MCF 10A (cell line): Measurements from ENCODE around the gene LRCH3. TPM values are rescaled to one million over a fixed set of nuclear protein-coding genes. Genes with fewer than 3 reads are reported as not detected.
A peak's percentile ranks its signal among the peaks of the same experiment; 100 is the strongest.

ENCODE experiments used
- BruUV-seq: library from RNA; stranded (reverse); fragments of 400-500 nt; replicated peaks from 2 replicates; lab custom pipeline; 2021; lab: Mats Ljungman, UMichigan
- CTCF ChIA-PET: fragments of 300-600 bp; sonication (Branson Sonifier 250); formaldehyde crosslinking; extraction: SDS; loops from one replicate; lab custom pipeline; 2021; ENCODE audit warnings: antibody characterized with exemption, inconsistent platforms; lab: Yijun Ruan, JAX
- POLR2A ChIA-PET: fragments of 300-600, 350-650 bp; sonication (Branson Sonifier 250); formaldehyde crosslinking; extraction: SDS; loops from one replicate; lab custom pipeline; 2020; ENCODE audit warnings: antibody characterized with exemption, inconsistent platforms; lab: Yijun Ruan, JAX
- DNase-seq: peaks from one replicate; pipeline ENCODE4 v3.0.0-alpha.2; 2018; ENCODE audit not compliant: unreplicated experiment
- H3K27ac Mint-ChIP-seq: one replicate; pipeline ENCODE4 v1.8.0; 2022; ENCODE audit warnings: mild to moderate bottlenecking, low read depth, mixed read lengths; ENCODE audit not compliant: unreplicated experiment
- H3K27me3 Mint-ChIP-seq: one replicate; pipeline ENCODE4 v1.8.0; 2022; ENCODE audit warnings: mixed read lengths; ENCODE audit not compliant: insufficient read depth, unreplicated experiment
- H3K36me3 Mint-ChIP-seq: one replicate; pipeline ENCODE4 v1.8.0; 2022; ENCODE audit warnings: mild to moderate bottlenecking, moderate library complexity, mixed read lengths; ENCODE audit not compliant: insufficient read depth, unreplicated experiment
- H3K4me1 Mint-ChIP-seq: one replicate; pipeline ENCODE4 v1.8.0; 2022; ENCODE audit warnings: mixed read lengths; ENCODE audit not compliant: insufficient read depth, unreplicated experiment
- H3K4me3 Mint-ChIP-seq: one replicate; pipeline ENCODE4 v1.8.0; 2022; ENCODE audit warnings: mild to moderate bottlenecking, moderate library complexity, mixed read lengths; ENCODE audit not compliant: unreplicated experiment
- H3K9me3 Mint-ChIP-seq: one replicate; pipeline ENCODE4 v1.8.0; 2022; ENCODE audit warnings: mixed read lengths; ENCODE audit not compliant: unreplicated experiment
- intact Hi-C: fragments of 100-400 bp; cut with micrococcal nuclease; formaldehyde crosslinking; loops from 2 replicates; pipeline ENCODE4 v1.14.1; 2022
- total RNA-seq: library from RNA; stranded (reverse); gene quantifications from 2 replicates; pipeline ENCODE4 v1.2.3, GENCODE V29; 2022
- TF ChIP-seq, protein P1 (sequence below): fragments of 200-600 bp; IDR thresholded peaks from one replicate; pipeline ENCODE4 v1.8.0; 2022; ENCODE audit warnings: antibody characterized with exemption, mild to moderate bottlenecking; ENCODE audit not compliant: unreplicated experiment

Gene LRCH3
- total RNA-seq, 1 experiment from 2014 or later: 58.8 TPM

DNA sequence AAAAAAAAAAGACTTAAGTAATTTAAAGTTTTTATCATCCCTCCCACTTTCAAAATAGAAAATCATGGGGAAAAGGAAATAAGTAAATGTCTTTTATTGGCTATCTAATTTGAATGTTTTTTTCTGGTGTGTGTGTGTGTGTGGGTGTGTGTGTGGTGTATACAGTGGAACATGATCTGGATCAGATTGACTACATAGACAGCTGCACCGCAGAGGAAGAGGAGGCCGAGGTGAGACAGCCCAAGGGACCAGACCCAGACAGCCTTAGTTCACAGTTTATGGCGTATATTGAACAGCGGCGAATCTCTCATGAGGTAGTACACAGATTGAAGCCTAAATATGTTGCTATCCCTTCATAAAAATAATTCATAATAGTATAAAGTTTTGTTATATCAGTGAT is 44.5 kb downstream of the LRCH3 start:
- no peaks in the 10 kb centered on the region for H3K4me1 Mint-ChIP-seq
- H3K4me3 Mint-ChIP-seq: no peak overlapping the region
- POLR2A ChIA-PET: interaction anchor here (1.5 kb wide), 1 partner anchor 8 kb away, joined by 4 read pairs; no protein-coding TSS in a partner anchor
- peak overlapping the region; percentile 51 for H3K27ac Mint-ChIP-seq
- H3K36me3 Mint-ChIP-seq: peaks cover 63% of the 10 kb centered on the region
- H3K9me3 Mint-ChIP-seq: no peaks in the 10 kb centered on the region
- CTCF ChIA-PET: interaction anchor here (0.6 to 0.8 kb wide), 3 partner anchors 13 to 70 kb away, joined by 3 read pairs; no protein-coding TSS in a partner anchor
- no TSS peak for BruUV-seq
- H3K27me3 Mint-ChIP-seq: no peaks in the 10 kb centered on the region
- TF ChIP-seq, protein P1, sequence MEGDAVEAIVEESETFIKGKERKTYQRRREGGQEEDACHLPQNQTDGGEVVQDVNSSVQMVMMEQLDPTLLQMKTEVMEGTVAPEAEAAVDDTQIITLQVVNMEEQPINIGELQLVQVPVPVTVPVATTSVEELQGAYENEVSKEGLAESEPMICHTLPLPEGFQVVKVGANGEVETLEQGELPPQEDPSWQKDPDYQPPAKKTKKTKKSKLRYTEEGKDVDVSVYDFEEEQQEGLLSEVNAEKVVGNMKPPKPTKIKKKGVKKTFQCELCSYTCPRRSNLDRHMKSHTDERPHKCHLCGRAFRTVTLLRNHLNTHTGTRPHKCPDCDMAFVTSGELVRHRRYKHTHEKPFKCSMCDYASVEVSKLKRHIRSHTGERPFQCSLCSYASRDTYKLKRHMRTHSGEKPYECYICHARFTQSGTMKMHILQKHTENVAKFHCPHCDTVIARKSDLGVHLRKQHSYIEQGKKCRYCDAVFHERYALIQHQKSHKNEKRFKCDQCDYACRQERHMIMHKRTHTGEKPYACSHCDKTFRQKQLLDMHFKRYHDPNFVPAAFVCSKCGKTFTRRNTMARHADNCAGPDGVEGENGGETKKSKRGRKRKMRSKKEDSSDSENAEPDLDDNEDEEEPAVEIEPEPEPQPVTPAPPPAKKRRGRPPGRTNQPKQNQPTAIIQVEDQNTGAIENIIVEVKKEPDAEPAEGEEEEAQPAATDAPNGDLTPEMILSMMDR: no peak
- intact Hi-C loops: no loop called here
- DNase-seq: no peak

DNA sequence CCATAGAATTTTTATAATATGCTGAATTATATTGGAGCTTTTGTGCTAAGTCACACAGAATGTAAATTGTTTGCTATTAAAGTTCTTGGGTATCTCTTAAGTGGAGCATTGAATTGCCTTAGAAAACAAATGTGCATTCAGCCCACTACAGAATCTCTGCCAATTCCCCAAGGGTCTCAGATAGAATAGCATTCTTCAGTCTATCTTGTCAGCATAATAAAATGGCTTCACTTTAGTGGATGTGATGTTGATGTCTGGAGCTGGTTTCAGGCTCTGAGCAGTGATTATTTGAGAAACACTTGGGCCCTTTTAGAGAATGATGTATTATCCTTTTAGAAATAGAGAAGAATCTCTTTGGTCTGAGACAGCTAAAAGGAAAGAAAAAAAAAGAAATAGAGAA is 45.2 kb downstream of the LRCH3 start:
- Mint-ChIP-seq H3K4me1 (no peaks in the 10 kb centered on the region), H3K36me3 (peaks cover 63% of the 10 kb centered on the region), H3K27ac (peak overlapping the region; percentile 51), H3K9me3 (no peaks in the 10 kb centered on the region), H3K27me3 (no peaks in the 10 kb centered on the region), H3K4me3 (no peak overlapping the region)
- no peak for DNase-seq
- ChIA-PET POLR2A (interaction anchor here (0.8 to 1.5 kb wide), 2 partner anchors 8 to 14 kb away, joined by 4 read pairs; no protein-coding TSS in a partner anchor), CTCF (interaction anchor here (0.8 kb wide), 1 partner anchor 33 kb away, joined by 3 read pairs; no protein-coding TSS in a partner anchor)
- TF ChIP-seq, protein P1: no peak
- intact Hi-C loops: no loop called here
- BruUV-seq: no TSS peak

DNA sequence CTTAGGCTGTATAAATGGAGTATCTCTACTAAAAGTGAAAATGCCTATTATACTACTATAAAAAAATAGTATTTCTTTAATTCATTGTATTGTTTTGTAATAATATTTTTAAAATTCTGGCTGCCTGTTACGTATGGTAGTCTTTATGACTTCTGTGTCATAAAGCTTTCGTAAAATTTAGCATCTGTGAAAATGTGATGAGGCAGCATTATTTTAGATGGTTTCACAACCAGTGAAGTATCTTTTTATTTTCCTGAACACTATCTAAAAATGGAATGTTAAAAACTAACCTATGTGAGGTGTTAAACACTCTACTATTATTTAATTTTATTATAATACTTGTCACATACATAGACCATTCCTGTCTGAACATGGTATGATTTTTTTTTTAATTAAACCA is 46.2 kb downstream of the LRCH3 start:
- TF ChIP-seq, protein P1: no peak
- no peaks in the 10 kb centered on the region for H3K9me3 Mint-ChIP-seq
- no peak overlapping the region for H3K4me3 Mint-ChIP-seq
- intact Hi-C loops: no loop called here
- POLR2A ChIA-PET: interaction anchor here (1.5 kb wide), 1 partner anchor 9 kb away, joined by 4 read pairs; no protein-coding TSS in a partner anchor
- BruUV-seq: no TSS peak
- DNase-seq: no peak
- peaks cover 61% of the 10 kb centered on the region for H3K36me3 Mint-ChIP-seq
- CTCF ChIA-PET: no interaction called here
- H3K27ac Mint-ChIP-seq: no peak overlapping the region
- no peaks in the 10 kb centered on the region for H3K4me1 Mint-ChIP-seq
- no peaks in the 10 kb centered on the region for H3K27me3 Mint-ChIP-seq

DNA sequence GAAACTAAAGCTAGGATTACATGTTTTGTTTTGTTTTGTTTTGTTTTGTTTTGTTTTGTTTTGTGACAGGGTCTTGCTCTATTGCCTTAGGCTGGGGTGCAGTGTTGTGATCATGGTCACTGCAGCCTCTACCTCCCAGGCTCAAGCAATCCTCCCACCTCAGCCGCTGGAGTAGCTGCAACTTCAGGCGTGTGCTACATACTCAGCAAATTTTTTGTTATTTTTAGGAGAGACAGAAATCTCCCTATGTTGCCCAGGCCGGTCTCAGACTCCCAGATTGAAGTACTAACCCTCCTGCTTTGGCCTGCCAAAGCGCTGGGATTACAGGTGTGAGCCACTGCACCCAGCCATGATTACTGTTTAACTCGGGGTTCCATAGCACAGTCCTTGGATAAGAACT is 50.7 kb downstream of the LRCH3 start:
- Mint-ChIP-seq H3K4me3 (no peak overlapping the region), H3K4me1 (no peaks in the 10 kb centered on the region), H3K9me3 (no peaks in the 10 kb centered on the region), H3K27ac (no peak overlapping the region), H3K27me3 (no peaks in the 10 kb centered on the region), H3K36me3 (peaks cover 74% of the 10 kb centered on the region)
- no TSS peak for BruUV-seq
- POLR2A ChIA-PET: interaction anchor here (1.3 kb wide), 1 partner anchor 18 kb away, joined by 3 read pairs; no protein-coding TSS in a partner anchor
- intact Hi-C loops: no loop called here
- CTCF ChIA-PET: interaction anchor here (0.6 kb wide), 2 partner anchors 157 to 830 kb away, joined by 3 to 4 read pairs; no protein-coding TSS in a partner anchor
- no peak for DNase-seq
- TF ChIP-seq, protein P1: no peak
